C1 segment of cervical spinal cord (tissue), 14 donors: Measurements from ENCODE around the gene RECQL.
"Not testable (repeated sequence)": the region's sequence is repeated elsewhere in the genome, so short reads cannot be mapped to it uniquely, and the experiment has no call there.

Source experiments
- DNase-seq, 14 donors: peaks; one replicate each; lab custom pipeline; 2025; lab: John Stamatoyannopoulos, UW

Gene RECQL

DNA sequence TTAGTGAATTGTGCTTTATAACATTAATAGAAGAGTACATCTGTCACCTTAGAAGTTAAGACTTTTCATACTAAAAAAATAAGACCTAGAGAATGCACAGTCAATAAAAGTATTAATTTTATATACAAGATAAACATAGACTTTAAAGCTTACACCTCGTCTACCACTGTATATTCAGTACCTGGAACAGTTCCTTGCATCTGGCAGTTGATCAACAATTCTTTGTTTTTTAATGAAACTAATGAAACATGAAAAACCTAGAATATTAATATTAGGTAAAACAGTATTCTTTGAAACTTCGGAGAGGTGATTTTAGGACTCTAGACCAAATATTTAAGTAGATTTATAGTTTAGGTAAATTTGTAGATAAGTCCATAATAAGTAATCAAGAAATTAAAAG is 4.5 kb upstream of the RECQL start:
- DNase-seq, result no peak

DNA sequence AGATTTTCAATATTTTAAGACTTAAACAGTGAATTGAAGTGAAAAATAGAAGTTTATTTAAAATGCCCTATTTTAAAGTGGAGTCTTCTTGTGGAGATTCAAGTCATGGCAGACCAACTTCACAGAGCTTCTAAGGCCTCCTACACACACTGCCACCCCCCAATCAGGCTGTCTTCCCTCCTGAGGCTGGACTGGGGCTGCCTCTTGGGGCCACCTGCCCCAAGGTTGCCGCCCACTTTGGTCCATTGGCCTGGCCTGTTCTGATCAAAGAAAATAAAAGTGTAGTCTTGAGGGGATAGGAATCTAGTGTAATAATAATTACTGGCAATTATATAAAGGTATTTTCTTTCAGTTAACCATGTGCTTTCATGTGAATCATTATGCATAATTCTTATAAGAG is 1.4 kb upstream of the RECQL start:
- no peak for DNase-seq

DNA sequence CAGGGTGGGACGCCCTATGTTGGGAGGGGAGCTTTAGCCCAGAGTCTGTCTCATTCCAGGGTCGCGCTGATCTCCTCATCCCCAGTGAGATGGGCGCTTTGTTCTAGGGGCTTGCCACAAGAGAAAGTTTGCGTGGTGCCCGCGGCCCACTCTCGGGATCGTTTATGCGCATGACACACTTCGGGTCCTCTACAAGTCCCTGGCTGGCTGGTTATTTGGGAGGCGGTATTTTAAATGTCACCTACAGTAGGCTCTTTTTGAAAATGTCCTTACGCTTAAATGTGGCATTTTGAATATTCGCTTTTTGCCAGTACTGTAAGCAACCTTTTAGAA is 695 bp upstream of the RECQL start:
- DNase-seq, result peak in 2 of 14 donors; percentile 11 to 34

DNA sequence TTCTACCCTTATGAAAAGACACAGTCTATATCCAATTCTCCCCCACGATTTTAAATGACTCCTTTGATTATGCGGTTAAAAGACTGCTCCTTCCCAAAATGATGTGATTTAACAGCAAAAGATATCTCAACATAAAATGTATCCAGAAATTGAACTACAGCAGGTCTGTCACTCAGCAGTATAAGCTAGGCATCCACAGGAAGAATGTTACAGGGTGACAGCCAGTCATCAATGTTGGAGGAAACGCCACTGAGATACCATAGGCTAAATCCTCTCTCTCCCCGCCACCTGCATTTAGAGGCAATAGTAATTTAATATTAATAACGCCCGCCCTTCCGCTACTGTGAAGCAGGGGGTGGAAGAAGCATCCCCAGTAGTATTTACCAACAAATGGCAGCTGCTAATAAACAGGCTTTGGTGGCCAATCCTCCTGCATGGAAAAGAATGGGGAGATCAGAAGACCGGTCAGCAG is 613 bp downstream of the RECQL start:
- DNase-seq, result peak in 1 of 14 donors; percentile 38

DNA sequence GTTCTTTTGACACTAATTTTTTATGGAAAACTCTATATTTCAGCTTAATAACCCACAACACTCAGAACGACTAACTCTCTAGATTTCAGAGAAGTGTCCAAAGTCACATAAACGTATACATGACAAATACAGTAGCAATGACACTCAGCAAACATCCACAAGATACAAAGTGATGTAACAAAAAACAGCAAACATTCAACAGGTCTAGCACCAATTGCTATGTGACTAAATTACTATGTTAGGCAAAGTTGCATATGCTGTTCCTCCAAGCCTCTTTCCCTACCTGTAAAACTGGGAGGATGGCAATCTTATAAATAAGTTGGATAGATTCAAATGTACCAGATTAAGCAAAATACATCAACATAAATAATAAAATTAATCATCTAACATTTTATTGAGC is 1.7 kb downstream of the RECQL start:
- DNase-seq, result no peak

DNA sequence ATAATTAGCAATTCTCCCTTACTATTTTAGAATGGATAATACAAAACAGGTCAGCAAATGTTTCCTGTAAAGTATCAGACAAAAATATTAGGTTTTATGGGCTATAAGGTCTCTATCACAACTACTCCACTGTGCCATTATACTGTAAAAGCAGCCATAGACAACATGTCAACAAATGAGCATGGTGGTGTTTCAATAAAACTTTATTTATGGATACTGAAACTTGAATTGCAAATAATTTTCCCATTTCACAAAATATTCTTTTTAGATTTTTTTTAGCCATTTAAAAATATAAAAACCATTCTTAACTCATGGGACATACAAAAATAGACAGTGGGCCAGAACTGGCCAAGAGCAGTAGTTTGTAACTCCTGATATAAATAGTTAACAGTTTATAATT is 15.4 kb downstream of the RECQL start:
- DNase-seq, result no peak

DNA sequence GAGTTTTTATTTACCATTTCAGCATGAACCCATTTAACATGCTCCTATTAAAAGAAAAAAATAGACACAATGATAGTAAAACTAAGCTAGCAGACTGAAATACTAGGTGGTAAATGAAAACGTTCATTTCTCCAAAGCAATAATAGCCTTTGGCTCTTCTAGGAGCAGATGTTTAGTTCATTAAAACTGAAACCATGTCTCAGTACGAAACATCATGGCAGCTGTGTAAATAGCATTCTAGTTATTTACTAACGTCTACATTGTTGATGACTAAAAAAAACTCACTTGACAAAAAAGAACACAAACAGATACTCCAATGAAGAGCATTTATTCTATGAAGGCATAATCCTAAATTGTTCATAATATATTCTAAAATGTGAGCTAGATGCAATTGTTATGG is 17.9 kb downstream of the RECQL start:
- no peak for DNase-seq

DNA sequence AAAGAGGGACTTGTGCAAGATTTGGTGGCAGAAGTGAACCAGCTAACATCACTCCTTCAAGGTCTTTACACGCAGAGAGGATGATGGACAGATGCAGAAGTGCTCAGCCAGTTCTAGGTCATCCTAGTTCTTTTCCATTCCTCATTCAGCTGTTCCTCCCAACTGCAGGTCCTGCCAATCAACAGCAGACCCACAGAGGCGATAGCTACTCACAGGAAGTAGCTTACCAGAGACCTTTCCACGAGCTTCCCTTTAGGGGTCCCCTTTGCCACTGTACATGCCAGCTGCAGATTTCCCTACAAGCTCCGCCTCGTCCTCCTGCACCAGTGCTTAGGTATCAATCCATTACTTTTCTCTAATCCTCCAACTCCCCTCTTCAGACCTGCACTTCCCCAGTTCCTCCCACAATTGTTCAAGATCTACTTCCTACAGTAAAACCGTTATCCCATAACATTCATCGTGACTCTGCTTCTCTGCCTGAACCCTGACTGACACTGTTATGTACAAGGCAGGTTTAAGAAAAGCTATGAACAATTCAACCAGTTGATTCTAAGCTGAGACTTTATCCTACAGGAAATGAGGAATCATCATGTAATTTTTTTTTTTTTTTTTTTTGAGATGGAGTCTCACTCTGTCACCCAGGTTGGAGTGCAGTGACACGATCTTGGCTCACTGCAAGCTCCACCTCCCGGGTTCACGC is 22.5 kb downstream of the RECQL start:
- DNase-seq, result no peak

DNA sequence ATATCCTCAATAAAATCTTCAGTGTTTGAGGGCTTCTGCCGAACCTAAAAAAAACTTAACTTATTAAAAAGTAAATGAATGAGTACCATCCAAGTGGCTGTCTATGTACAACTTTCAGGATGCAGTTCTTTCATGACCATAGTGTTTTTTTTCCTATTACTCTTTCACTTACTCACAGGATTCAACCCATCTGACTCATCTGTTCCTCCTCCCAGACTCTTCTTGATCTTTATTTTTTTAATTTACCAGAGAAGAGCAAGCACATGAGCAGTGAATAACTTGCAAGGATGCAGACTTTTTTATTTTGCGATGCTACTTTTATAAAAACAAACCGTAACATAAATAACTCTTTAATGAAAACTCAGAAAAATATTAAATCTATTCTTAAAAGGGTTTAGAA is 24.5 kb downstream of the RECQL start:
- no peak for DNase-seq

DNA sequence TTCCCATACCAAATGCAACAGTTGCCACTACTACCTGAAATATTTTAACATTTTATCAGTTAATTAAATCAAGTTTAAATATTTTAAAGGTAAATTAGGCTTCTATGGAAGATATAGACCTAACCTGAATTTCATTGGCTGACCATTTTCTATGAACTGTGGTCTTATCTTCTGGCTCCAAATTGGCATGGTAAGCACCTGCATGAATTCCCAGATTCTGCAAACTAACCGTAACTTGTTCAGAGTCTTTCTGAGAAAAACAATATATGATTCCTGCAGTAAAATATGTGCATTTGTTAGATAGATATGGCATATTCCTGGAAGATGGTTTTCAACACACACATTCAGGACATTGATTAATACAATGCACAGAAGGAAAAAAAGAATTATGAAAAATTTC is 25.9 kb downstream of the RECQL start:
- no peak for DNase-seq

DNA sequence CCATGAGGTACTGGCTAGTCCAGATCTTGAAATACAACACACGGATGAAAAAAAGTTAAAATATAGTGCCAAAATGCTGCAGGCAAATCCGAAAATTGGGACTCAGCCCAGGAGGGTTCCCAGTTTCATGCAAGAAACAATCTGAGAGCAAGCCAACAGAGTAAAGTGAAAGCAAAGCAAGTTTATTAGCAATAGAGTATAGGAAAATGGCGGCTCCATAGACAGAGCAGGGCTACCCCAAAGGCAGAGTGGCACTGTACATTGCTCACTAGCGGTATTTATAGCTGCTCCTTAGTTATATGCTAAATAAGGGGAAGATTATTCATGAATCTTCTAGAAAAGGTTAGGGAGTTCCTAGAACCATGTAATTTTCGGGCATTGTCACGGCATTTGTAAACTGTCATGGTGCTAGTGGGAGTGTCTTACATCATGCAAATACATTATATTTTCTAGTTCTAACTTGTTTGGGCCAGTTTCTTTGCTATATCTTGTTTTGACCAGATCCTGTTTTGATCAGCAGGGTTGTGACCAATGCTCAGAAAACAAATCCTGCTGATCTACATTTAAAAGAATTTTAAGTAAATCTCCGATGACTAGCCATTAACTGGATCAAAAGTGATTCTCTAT is 29.1 kb downstream of the RECQL start:
- no peak for DNase-seq

DNA sequence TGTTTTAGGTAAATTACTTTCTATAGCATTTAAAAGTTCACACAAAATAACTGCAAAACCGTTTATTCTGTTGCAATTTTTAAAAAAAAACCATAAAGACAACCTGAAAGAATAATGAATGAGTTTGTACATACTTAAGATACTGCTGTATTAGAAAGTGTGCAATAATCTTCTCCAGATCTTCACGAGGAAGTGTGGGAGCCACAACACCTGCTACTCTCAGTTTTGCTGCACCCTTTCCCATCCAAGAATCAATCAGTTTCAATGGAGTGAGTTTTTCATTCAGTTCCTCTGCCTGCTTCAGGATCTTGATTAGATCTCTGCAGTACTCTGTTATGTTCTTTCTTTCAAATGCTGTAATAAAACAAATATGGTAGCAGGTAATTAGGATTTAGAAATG is 30.1 kb downstream of the RECQL start:
- DNase-seq, result no peak

DNA sequence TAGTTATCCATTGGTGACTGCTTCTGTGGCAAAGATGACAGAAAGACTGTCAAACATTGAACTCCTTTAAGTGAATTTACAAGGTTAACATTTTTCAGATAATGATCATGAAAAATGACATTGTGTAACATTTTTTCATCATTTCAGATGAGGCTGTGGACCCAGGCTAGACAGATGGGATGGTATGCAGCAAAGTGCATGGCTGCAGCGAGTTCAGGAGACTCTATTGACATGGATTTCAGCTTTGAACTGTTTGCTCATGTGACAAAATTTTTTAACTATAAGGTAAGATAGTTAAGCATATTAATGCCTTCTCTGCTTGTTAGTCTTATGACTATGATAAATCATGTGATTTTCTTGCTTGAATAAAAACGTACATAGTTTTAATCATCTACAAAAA is 34.1 kb downstream of the RECQL start:
- not testable (repeated sequence) for DNase-seq

DNA sequence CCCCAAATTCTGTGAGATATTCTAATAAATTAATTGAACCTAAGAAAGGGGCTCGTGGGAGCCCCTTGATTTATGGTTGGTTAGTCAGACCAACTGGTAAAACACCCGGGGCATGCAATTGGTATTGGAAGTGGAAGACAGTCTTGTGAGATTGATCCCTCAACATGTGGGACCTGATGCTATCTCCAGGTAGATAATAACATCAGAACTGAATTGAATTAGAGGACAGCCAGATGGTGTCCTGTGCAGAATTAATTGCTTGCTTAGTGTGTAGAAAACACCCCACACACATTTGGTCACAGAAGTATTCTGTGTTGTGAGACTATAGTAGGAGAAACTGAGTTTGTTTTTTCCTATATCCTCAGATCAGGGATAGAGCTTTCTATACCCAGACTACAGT is 42.0 kb downstream of the RECQL start:
- DNase-seq, result no peak

DNA sequence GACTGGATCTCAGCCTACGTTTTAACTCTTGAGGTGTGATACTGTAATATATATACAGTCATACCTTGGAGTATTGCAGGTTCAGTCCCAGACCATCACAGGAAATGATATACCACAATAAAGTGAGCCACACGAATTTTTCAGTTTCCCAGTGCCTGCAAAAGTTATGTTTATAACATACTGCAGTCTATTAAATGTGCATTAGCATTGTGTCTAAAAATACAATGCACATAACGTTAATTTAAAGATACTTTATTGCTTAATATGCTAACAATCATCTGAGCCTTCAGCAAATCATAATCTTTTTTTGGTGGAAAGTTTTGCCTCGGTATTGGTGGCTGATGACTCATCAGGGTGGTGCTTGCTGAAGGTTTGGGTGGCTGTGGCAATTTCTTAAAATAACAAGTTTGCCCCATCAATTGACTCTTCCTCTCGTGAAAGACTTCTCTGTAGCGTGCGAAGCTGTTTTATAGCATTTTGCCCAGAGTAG is 45.1 kb downstream of the RECQL start:
- no peak for DNase-seq

DNA sequence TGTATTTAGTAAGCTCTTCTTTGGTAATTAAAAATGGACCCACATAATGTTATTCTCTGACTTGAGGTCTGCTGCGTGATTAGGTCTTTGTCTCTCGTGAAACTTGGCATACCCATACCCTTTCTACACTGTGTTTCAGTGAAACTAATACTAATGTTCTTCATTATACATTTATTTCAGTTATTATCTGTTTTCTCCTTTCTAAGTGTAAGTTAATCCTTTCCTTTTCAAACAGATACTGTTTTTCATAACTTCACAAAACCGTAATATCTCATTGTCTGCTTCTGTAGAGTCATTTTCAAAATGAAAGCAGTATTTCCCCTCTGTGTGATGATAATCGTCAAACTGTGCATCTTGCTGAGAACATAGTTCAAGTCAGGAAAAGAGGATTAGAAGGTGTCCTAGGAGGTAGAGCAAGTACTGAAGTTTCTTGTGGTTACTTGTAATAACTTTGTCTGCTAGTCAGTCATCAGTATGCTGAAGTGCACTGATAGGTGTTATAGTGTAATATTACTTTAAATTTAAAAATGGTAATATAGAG is 48.1 kb downstream of the RECQL start:
- no peak for DNase-seq

DNA sequence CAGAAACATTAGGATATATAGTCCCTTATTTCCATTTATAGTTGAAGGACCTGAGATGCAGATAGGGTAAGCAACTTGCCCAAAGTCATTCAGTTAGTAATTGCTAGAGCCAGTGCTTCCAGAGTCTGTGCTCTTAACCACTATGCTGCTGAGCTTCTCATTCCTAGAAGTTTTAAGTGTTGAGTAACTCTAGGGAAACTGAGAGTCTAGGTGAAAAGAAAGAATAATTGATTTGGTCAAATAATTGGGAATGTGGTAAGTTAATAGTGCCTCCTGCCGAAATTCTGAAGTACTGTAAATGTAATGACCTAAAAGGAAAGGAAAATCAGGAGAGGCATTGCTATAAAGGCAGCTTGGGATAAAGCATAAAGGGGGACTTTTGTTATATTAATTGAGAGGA is 49.9 kb downstream of the RECQL start:
- DNase-seq, result no peak

DNA sequence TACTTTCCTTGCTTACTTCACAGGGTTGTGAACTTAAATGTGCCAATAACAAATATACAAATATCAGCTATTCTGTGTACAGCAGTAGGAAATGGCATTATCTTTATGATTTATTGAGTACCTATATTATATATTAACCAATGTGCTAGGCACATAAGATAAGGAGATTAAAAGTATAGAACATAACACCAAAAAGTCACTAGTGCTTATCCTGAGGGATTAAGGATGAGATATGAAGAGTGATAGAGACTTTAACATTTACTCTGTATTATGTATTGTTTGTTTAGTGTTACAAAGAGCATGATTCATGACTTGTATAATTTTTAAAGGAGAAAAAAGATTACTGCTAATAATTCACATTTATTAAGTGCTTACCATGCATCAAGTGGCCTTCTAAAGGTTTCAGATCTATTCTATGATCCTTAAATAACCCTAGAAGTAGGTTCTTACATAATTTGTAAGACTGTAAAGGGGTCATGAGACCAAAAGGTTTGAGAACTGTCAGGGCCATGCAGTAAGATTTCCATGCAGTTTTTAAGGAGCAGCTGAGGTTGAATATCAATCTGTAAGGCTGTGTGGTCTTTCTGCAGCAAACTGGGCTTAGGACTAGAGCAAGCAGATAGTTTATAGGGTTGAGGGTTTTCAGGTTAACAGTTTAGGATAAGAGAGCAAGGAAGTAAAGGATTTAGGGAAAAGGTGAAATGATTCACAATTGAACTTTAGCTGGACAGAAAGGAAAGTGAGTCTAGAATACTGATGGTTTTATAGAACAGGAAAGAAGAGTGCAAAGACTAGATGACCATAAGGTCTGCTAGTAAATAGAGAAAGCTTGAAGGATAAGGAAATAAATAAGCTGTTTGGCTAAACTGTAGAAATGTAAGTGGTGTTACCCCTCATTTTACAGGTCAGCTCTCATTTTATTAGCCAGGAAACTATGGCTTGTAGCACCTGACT is 57.0 kb downstream of the RECQL start:
- DNase-seq, result no peak

DNA sequence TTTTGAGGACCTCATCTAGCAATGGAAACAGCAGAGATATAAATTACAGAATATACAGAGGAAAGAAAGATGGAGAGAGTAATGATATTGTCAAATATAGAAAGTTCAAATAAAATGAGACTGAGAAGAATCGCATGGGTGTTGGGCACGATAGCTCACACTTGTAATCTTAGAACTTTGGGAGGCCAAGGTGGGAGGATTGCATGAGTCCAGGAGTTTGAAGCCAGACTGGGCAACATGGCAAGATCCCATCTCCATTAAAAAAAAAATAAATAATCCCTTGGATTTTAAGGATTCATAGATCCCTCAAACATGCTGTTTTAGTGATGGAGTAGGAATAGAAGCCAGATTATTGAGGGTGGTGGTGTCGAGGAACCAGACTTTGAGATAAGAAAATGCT is 62.1 kb downstream of the RECQL start:
- DNase-seq, result no peak

DNA sequence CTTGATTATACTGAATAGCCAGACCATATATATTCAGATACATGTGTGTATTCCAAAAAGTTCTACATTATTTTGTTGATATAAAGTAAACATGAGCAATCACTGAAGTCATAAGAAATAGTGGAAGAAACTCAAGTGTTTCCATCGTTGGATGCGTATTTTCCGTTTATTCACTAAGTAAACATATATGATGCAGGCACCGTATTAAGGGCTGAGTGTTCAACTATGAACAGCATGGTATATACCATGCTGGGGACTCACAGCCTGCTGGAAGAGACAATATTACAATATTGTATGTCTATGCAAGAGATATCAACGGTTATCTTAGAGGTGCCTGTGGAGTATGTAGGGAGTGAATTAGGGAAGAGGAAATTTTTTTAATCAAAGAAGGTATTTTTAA is 62.8 kb downstream of the RECQL start:
- peak in 1 of 14 donors; percentile 34 for DNase-seq

DNA sequence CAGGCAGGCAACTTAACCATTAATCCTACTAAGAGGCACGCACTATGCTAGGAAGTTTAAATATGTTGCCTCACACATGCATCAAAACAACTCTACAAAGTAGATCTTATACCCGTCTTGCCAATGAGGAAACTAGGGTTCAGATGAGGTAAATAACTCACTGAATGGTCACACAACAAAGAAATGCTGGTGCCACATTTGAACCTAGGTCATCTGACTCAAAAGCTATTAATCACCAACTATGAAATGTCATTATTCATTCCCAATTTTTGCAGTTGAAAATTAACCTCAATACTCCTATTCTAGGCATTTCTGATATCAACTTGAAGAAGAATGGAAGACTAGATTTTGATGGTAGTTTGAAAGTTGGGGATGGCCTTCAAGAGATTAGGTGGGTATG is 66.7 kb downstream of the RECQL start:
- no peak for DNase-seq

DNA sequence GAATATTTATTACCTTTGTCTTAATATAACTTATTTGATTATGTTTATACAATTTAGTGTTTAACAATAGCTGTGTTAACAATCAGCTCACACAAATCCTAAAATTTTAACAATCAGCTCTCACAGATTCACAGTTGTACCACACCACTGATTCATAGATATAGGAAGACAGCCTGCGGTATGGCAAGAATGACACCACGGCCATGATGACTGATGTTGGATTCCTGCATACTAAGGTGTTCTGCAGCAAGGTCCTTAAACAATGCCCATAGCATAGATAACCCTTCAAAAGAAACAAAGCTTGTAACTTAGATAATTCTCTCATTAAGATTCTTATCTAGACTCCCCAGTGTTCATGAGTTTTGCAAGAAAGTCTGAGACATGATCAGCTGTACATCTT is 67.9 kb downstream of the RECQL start:
- DNase-seq, result no peak
